Measurements from ENCODE around the gene FSD1L.
A peak's percentile ranks its signal among the peaks of the same experiment; 100 is the strongest.

Gene FSD1L

GRCh38 chr9:105439428-105439827 lies 8.4 kb upstream of the FSD1L start:
- Histone ChIP-seq H3K9me3 (ENCODE audit: control insufficient read depth, low read length) (no peaks in the 10 kb centered on the region), H3K36me3 (ENCODE audit: control insufficient read depth, insufficient read depth, low read length) (no peaks in the 10 kb centered on the region), H3K4me3 (ENCODE audit: low read length) (no peak overlapping the region), H3K27me3 (ENCODE audit: control insufficient read depth, insufficient read depth, low read length) (no peaks in the 10 kb centered on the region), H3K9ac (ENCODE audit: low read length) (no peak overlapping the region), H3K4me1 (ENCODE audit: control insufficient read depth, insufficient read depth, low read length) (no peaks in the 10 kb centered on the region)

- H3K27me3 ChIP-seq (ENCODE audit: control insufficient read depth, insufficient read depth, low read length): no peaks in the 10 kb centered on the region
- H3K4me3 ChIP-seq (ENCODE audit: low read length): no peak overlapping the region
- no peak overlapping the region for H3K9ac ChIP-seq (ENCODE audit: low read length)
- no peaks in the 10 kb centered on the region for H3K4me1 ChIP-seq (ENCODE audit: control insufficient read depth, insufficient read depth, low read length)
- no peaks in the 10 kb centered on the region for H3K9me3 ChIP-seq (ENCODE audit: control insufficient read depth, low read length)
- no peaks in the 10 kb centered on the region for H3K36me3 ChIP-seq (ENCODE audit: control insufficient read depth, insufficient read depth, low read length)
Observed at GRCh38 chr9:105441616-105442160, 6.1 kb upstream of the FSD1L start.

GRCh38 chr9:105443121-105443520 lies 4.7 kb upstream of the FSD1L start:
- Histone ChIP-seq H3K4me3 (ENCODE audit: low read length) (no peak overlapping the region), H3K4me1 (ENCODE audit: control insufficient read depth, insufficient read depth, low read length) (peaks cover 4% of the 10 kb centered on the region), H3K36me3 (ENCODE audit: control insufficient read depth, insufficient read depth, low read length) (no peaks in the 10 kb centered on the region), H3K27me3 (ENCODE audit: control insufficient read depth, insufficient read depth, low read length) (no peaks in the 10 kb centered on the region), H3K9me3 (ENCODE audit: control insufficient read depth, low read length) (no peaks in the 10 kb centered on the region), H3K9ac (ENCODE audit: low read length) (no peak overlapping the region)

GRCh38 chr9:105444130-105444529 lies 3.7 kb upstream of the FSD1L start:
- Histone ChIP-seq H3K4me1 (ENCODE audit: control insufficient read depth, insufficient read depth, low read length) (peaks cover 4% of the 10 kb centered on the region), H3K9me3 (ENCODE audit: control insufficient read depth, low read length) (no peaks in the 10 kb centered on the region), H3K9ac (ENCODE audit: low read length) (no peak overlapping the region), H3K36me3 (ENCODE audit: control insufficient read depth, insufficient read depth, low read length) (no peaks in the 10 kb centered on the region), H3K27me3 (ENCODE audit: control insufficient read depth, insufficient read depth, low read length) (no peaks in the 10 kb centered on the region), H3K4me3 (ENCODE audit: low read length) (no peak overlapping the region)

- Histone ChIP-seq H3K36me3 (ENCODE audit: control insufficient read depth, insufficient read depth, low read length) (no peaks in the 10 kb centered on the region), H3K9ac (ENCODE audit: low read length) (no peak overlapping the region), H3K4me1 (ENCODE audit: control insufficient read depth, insufficient read depth, low read length) (peaks cover 4% of the 10 kb centered on the region), H3K9me3 (ENCODE audit: control insufficient read depth, low read length) (no peaks in the 10 kb centered on the region), H3K27me3 (ENCODE audit: control insufficient read depth, insufficient read depth, low read length) (no peaks in the 10 kb centered on the region), H3K4me3 (ENCODE audit: low read length) (no peak overlapping the region)
Observed at GRCh38 chr9:105445203-105445881, 2.5 kb upstream of the FSD1L start.

- H3K9ac ChIP-seq (ENCODE audit: low read length): peak overlapping the region; percentile 45
- H3K9me3 ChIP-seq (ENCODE audit: control insufficient read depth, low read length): no peaks in the 10 kb centered on the region
- H3K4me1 ChIP-seq (ENCODE audit: control insufficient read depth, insufficient read depth, low read length): peaks cover 4% of the 10 kb centered on the region
- no peaks in the 10 kb centered on the region for H3K36me3 ChIP-seq (ENCODE audit: control insufficient read depth, insufficient read depth, low read length)
- peak overlapping the region; percentile 10 for H3K4me3 ChIP-seq (ENCODE audit: low read length)
- no peaks in the 10 kb centered on the region for H3K27me3 ChIP-seq (ENCODE audit: control insufficient read depth, insufficient read depth, low read length)
Observed at GRCh38 chr9:105447386-105447813, 434 bp upstream of the FSD1L start.

- Histone ChIP-seq H3K27me3 (ENCODE audit: control insufficient read depth, insufficient read depth, low read length) (no peaks in the 10 kb centered on the region), H3K9ac (ENCODE audit: low read length) (no peak overlapping the region), H3K4me1 (ENCODE audit: control insufficient read depth, insufficient read depth, low read length) (peaks cover 4% of the 10 kb centered on the region), H3K4me3 (ENCODE audit: low read length) (no peak overlapping the region), H3K36me3 (ENCODE audit: control insufficient read depth, insufficient read depth, low read length) (no peaks in the 10 kb centered on the region), H3K9me3 (ENCODE audit: control insufficient read depth, low read length) (no peaks in the 10 kb centered on the region)
Observed at GRCh38 chr9:105449081-105449480, 1.2 kb downstream of the FSD1L start.

GRCh38 chr9:105452185-105452584 lies 4.4 kb downstream of the FSD1L start:
- Histone ChIP-seq H3K27me3 (ENCODE audit: control insufficient read depth, insufficient read depth, low read length) (no peaks in the 10 kb centered on the region), H3K36me3 (ENCODE audit: control insufficient read depth, insufficient read depth, low read length) (no peaks in the 10 kb centered on the region), H3K9me3 (ENCODE audit: control insufficient read depth, low read length) (no peaks in the 10 kb centered on the region), H3K4me3 (ENCODE audit: low read length) (no peak overlapping the region), H3K9ac (ENCODE audit: low read length) (no peak overlapping the region), H3K4me1 (ENCODE audit: control insufficient read depth, insufficient read depth, low read length) (peaks cover 4% of the 10 kb centered on the region)

- H3K4me1 ChIP-seq (ENCODE audit: control insufficient read depth, insufficient read depth, low read length): no peaks in the 10 kb centered on the region
- H3K9me3 ChIP-seq (ENCODE audit: control insufficient read depth, low read length): no peaks in the 10 kb centered on the region
- no peaks in the 10 kb centered on the region for H3K27me3 ChIP-seq (ENCODE audit: control insufficient read depth, insufficient read depth, low read length)
- no peak overlapping the region for H3K9ac ChIP-seq (ENCODE audit: low read length)
- H3K36me3 ChIP-seq (ENCODE audit: control insufficient read depth, insufficient read depth, low read length): no peaks in the 10 kb centered on the region
- H3K4me3 ChIP-seq (ENCODE audit: low read length): no peak overlapping the region
Observed at GRCh38 chr9:105455836-105456475, 8.1 kb downstream of the FSD1L start.

GRCh38 chr9:105457560-105458294 lies 9.9 kb downstream of the FSD1L start:
- Histone ChIP-seq H3K9ac (ENCODE audit: low read length) (no peak overlapping the region), H3K36me3 (ENCODE audit: control insufficient read depth, insufficient read depth, low read length) (no peaks in the 10 kb centered on the region), H3K27me3 (ENCODE audit: control insufficient read depth, insufficient read depth, low read length) (no peaks in the 10 kb centered on the region), H3K9me3 (ENCODE audit: control insufficient read depth, low read length) (no peaks in the 10 kb centered on the region), H3K4me3 (ENCODE audit: low read length) (no peak overlapping the region), H3K4me1 (ENCODE audit: control insufficient read depth, insufficient read depth, low read length) (no peaks in the 10 kb centered on the region)

- no peaks in the 10 kb centered on the region for H3K27me3 ChIP-seq (ENCODE audit: control insufficient read depth, insufficient read depth, low read length)
- no peaks in the 10 kb centered on the region for H3K9me3 ChIP-seq (ENCODE audit: control insufficient read depth, low read length)
- no peaks in the 10 kb centered on the region for H3K36me3 ChIP-seq (ENCODE audit: control insufficient read depth, insufficient read depth, low read length)
- no peaks in the 10 kb centered on the region for H3K4me1 ChIP-seq (ENCODE audit: control insufficient read depth, insufficient read depth, low read length)
- no peak overlapping the region for H3K4me3 ChIP-seq (ENCODE audit: low read length)
- no peak overlapping the region for H3K9ac ChIP-seq (ENCODE audit: low read length)
Observed at GRCh38 chr9:105458404-105458803, 10.6 kb downstream of the FSD1L start.

GRCh38 chr9:105459336-105459735 lies 11.5 kb downstream of the FSD1L start:
- Histone ChIP-seq H3K27me3 (ENCODE audit: control insufficient read depth, insufficient read depth, low read length) (no peaks in the 10 kb centered on the region), H3K36me3 (ENCODE audit: control insufficient read depth, insufficient read depth, low read length) (no peaks in the 10 kb centered on the region), H3K9ac (ENCODE audit: low read length) (no peak overlapping the region), H3K4me3 (ENCODE audit: low read length) (no peak overlapping the region), H3K4me1 (ENCODE audit: control insufficient read depth, insufficient read depth, low read length) (no peaks in the 10 kb centered on the region), H3K9me3 (ENCODE audit: control insufficient read depth, low read length) (no peaks in the 10 kb centered on the region)
